ENCODE data around the gene RNASEH2B. TPM values are rescaled to one million over a fixed set of nuclear protein-coding genes. Genes with fewer than 3 reads are reported as not detected.

The RNASEH2B gene
- total and polyA plus RNA-seq, 9 of the 15 experiments (the other 6 are each of a cell fraction or from before 2014, with no cell fraction given) = 26.3 to 109 (median 62.5) TPM

DNA sequence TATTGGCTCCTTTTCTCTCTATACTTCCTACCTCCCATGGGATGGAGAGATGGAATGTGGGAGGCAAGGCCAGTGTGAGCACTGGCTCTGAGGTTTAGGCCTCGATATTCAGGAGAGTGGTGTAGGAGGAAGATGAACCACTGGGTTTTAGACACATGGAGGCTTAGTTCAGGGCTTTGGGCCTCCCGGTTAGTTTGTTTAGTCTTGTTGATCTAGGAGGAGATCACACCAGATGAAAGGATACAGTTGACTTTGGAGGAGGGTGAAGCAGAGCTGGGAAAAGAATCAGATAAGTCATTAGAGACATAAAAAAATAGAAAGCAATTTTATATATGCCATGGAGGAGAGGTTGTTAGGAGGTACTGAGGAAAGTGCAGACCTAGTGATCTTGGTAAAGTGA, 30.9 kb downstream of the RNASEH2B start:
- no peaks in the 10 kb centered on the region for H3K4me1 ChIP-seq (replicated peaks in 1 of 2; ENCODE audit: control insufficient read depth in 2 of 2, insufficient read depth in 2 of 2, low read length in 2 of 2)
- no peaks in the 10 kb centered on the region; the same call in 1 of the 2 replicates for H3K9me3 ChIP-seq (replicated peaks; ENCODE audit: control insufficient read depth, insufficient read depth, low read depth, low read length)
- ATAC-seq (no peak), FAIRE-seq (no peak), DNase-seq (ENCODE audit: extremely low read depth in 1 of 4, low spot score in 3 of 4) (no peak)
- no TSS peak for BruUV-seq (replicated peaks)
- H3K79me2 ChIP-seq (ENCODE audit: control insufficient read depth, insufficient read depth, low read length) = no peaks in the 10 kb centered on the region
- CTCF ChIA-PET (ENCODE audit: low intra/inter-chr PET ratio) = no interaction called here
- POLR2A ChIA-PET = no interaction called here
- H3K27me3 ChIP-seq (ENCODE audit: control insufficient read depth in 2 of 2, insufficient read depth in 2 of 2, low read length in 2 of 2) = no peaks in the 10 kb centered on the region
- H2AFZ ChIP-seq (ENCODE audit: low read depth, low read length) = no peak overlapping the region
- WGBS (ENCODE audit: insufficient coverage, low coverage, missing lambda C conversion rate) = 100% methylated on average over 1 of the region's 2 CpGs
- no peak overlapping the region for H3K4me2 ChIP-seq (ENCODE audit: insufficient read depth, low read length)
- no peak overlapping the region for H3K9ac ChIP-seq (ENCODE audit: insufficient read depth in 1 of 2, low read depth in 2 of 2, low read length in 2 of 2)
- intact Hi-C loops (cut with micrococcal nuclease) = no loop called here
- in situ Hi-C loops (cut with MboI) = no loop called here
- H4K20me1 ChIP-seq (replicated peaks; ENCODE audit: control insufficient read depth, insufficient read depth, low read length) = no peaks in the 10 kb centered on the region
- no peaks in the 10 kb centered on the region for H3K9me1 ChIP-seq (ENCODE audit: control insufficient read depth, insufficient read depth, low read length)
- no peak overlapping the region for H3K4me3 ChIP-seq
- peaks cover 22% of the 10 kb centered on the region for H3K36me3 ChIP-seq (ENCODE audit: control insufficient read depth, insufficient read depth, low read length)
- no peak overlapping the region for H3K27ac ChIP-seq (ENCODE audit: extremely low read depth, low read depth, low read length)
- TF ChIP-seq ZNF354B (CRISPR knock-in tag; IDR thresholded peaks at IDR 0.05) (no peak), ZNF324 (CRISPR knock-in tag; IDR thresholded peaks at IDR 0.05) (no peak), CREBBP (IDR thresholded peaks at IDR 0.05; ENCODE audit: low read depth, low read length) (no peak), BRD4 (IDR thresholded peaks at IDR 0.05) (no peak), MED1 (CRISPR knock-in tag; IDR thresholded peaks at IDR 0.05; ENCODE audit: borderline replicate concordance) (no peak), ZNF212 (CRISPR knock-in tag; IDR thresholded peaks at IDR 0.05) (no peak), ZNF583 (CRISPR knock-in tag; IDR thresholded peaks at IDR 0.05) (no peak), KAT2B (IDR thresholded peaks at IDR 0.05; ENCODE audit: low read depth, low read length) (no peak), ZNF174 (CRISPR knock-in tag; IDR thresholded peaks at IDR 0.05) (no peak), PURB (CRISPR knock-in tag; IDR thresholded peaks at IDR 0.05; ENCODE audit: low read depth) (no peak)
- TF ChIP-seq, protein P1, sequence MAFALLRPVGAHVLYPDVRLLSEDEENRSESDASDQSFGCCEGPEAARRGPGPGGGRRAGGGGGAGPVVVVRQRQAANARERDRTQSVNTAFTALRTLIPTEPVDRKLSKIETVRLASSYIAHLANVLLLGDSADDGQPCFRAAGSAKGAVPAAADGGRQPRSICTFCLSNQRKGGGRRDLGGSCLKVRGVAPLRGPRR (CRISPR knock-in tag; IDR thresholded peaks at IDR 0.05) = no peak
- TF ChIP-seq, protein P2, sequence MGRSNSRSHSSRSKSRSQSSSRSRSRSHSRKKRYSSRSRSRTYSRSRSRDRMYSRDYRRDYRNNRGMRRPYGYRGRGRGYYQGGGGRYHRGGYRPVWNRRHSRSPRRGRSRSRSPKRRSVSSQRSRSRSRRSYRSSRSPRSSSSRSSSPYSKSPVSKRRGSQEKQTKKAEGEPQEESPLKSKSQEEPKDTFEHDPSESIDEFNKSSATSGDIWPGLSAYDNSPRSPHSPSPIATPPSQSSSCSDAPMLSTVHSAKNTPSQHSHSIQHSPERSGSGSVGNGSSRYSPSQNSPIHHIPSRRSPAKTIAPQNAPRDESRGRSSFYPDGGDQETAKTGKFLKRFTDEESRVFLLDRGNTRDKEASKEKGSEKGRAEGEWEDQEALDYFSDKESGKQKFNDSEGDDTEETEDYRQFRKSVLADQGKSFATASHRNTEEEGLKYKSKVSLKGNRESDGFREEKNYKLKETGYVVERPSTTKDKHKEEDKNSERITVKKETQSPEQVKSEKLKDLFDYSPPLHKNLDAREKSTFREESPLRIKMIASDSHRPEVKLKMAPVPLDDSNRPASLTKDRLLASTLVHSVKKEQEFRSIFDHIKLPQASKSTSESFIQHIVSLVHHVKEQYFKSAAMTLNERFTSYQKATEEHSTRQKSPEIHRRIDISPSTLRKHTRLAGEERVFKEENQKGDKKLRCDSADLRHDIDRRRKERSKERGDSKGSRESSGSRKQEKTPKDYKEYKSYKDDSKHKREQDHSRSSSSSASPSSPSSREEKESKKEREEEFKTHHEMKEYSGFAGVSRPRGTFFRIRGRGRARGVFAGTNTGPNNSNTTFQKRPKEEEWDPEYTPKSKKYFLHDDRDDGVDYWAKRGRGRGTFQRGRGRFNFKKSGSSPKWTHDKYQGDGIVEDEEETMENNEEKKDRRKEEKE (IDR thresholded peaks at IDR 0.05; ENCODE audit: borderline replicate concordance in 1 of 2, control insufficient read depth in 1 of 2, low read depth in 2 of 2, low read length in 1 of 2) = no peak
- TF ChIP-seq, protein P3, sequence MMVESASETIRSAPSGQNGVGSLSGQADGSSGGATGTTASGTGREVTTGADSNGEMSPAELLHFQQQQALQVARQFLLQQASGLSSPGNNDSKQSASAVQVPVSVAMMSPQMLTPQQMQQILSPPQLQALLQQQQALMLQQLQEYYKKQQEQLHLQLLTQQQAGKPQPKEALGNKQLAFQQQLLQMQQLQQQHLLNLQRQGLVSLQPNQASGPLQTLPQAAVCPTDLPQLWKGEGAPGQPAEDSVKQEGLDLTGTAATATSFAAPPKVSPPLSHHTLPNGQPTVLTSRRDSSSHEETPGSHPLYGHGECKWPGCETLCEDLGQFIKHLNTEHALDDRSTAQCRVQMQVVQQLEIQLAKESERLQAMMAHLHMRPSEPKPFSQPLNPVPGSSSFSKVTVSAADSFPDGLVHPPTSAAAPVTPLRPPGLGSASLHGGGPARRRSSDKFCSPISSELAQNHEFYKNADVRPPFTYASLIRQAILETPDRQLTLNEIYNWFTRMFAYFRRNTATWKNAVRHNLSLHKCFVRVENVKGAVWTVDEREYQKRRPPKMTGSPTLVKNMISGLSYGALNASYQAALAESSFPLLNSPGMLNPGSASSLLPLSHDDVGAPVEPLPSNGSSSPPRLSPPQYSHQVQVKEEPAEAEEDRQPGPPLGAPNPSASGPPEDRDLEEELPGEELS (CRISPR knock-in tag; IDR thresholded peaks at IDR 0.05; ENCODE audit: borderline replicate concordance) = no peak
- TF ChIP-seq, protein P4, sequence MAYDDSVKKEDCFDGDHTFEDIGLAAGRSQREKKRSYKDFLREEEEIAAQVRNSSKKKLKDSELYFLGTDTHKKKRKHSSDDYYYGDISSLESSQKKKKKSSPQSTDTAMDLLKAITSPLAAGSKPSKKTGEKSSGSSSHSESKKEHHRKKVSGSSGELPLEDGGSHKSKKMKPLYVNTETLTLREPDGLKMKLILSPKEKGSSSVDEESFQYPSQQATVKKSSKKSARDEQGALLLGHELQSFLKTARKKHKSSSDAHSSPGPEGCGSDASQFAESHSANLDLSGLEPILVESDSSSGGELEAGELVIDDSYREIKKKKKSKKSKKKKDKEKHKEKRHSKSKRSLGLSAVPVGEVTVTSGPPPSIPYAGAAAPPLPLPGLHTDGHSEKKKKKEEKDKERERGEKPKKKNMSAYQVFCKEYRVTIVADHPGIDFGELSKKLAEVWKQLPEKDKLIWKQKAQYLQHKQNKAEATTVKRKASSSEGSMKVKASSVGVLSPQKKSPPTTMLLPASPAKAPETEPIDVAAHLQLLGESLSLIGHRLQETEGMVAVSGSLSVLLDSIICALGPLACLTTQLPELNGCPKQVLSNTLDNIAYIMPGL (CRISPR knock-in tag; IDR thresholded peaks at IDR 0.05) = no peak

Measured in K562 (cell line).